HepG2 (cell line): ENCODE results near the gene P4HA1. TPM values are rescaled to one million over a fixed set of nuclear protein-coding genes. Genes with fewer than 3 reads are reported as not detected.

Source experiments
- ATAC-seq: fragments of 200-7000 bp; cut with Tn5 transposase; 3 replicates; pipeline ENCODE4 v1.9.1; 2020; ENCODE audit warnings: mild to moderate bottlenecking, moderate library complexity
- BruUV-seq: library from RNA; stranded (reverse); fragments of 400-500 nt; replicated peaks from 2 replicates; lab custom pipeline; 2021; lab: Mats Ljungman, UMichigan
- CTCF ChIA-PET: fragments of 300-600 bp; formaldehyde crosslinking; extraction: SDS; loops from one replicate; lab custom pipeline; 2021; ENCODE audit warnings: low total read pairs, inconsistent platforms, low intra/inter-chr PET ratio; lab: Yijun Ruan, JAX
- POLR2A ChIA-PET: fragments of 350-600 bp; sonication (Branson Sonifier 250); formaldehyde crosslinking; loops from one replicate; lab custom pipeline; 2020; ENCODE audit warnings: antibody characterized with exemption, inconsistent platforms; lab: Yijun Ruan, JAX
- DNase-seq: peaks from one replicate; pipeline ENCODE4 v3.0.0-alpha.2; 2015; ENCODE audit warnings: low spot score
- FAIRE-seq: peaks from 3 replicates; lab custom pipeline; 2011; peaks lifted over from hg19 to GRCh38; lab: Jason Lieb, UNC
- H2AFZ ChIP-seq: one replicate; pipeline ENCODE4 v1.6.1; 2011; ENCODE audit warnings: low read length, inconsistent platforms
- H3K27ac ChIP-seq: fragments of 300-600 bp; 3 replicates; pipeline ENCODE4 v1.8.0; 2011; ENCODE audit warnings: mixed run types, mild to moderate bottlenecking, mixed read lengths, low read length, inconsistent platforms; ENCODE audit not compliant: insufficient read depth; ENCODE audit errors: extremely low read length
- H3K27me3 ChIP-seq, 2 experiments: fragments of 200-600 bp in 1 of 2; 2 replicates in 1 of 2; 3 replicates in 1 of 2; pipeline versions ENCODE4 v1.6.0 to v1.8.0; 2011; ENCODE audit warnings: low read length in 2 of 2, mild to moderate bottlenecking in 2 of 2, moderate library complexity in 2 of 2, inconsistent platforms in 1 of 2; ENCODE audit not compliant: insufficient read depth in 2 of 2, control insufficient read depth in 1 of 2
- H3K36me3 ChIP-seq, 2 experiments: fragments of 200-600 bp in 1 of 2; replicated peaks in 1 of 2; 2 replicates in 1 of 2; 3 replicates in 1 of 2; pipeline versions ENCODE4 v1.5.1 to v1.8.0; 2011; ENCODE audit warnings: low read length in 2 of 2, inconsistent platforms in 1 of 2; ENCODE audit not compliant: insufficient read depth in 2 of 2, control insufficient read depth in 1 of 2
- H3K4me1 ChIP-seq: 2 replicates; pipeline ENCODE4 v1.5.1; 2012; ENCODE audit warnings: low read length, inconsistent platforms; ENCODE audit not compliant: insufficient read depth
- H3K4me2 ChIP-seq: 2 replicates; pipeline ENCODE4 v1.6.0; 2011; ENCODE audit warnings: low read depth, low read length, inconsistent platforms
- H3K4me3 ChIP-seq, 3 experiments: fragments of 200-600 bp in 1 of 3; sonication (generic), shearing (Covaris generic) in 1 of 3; replicated peaks in 1 of 3; 2 replicates each; pipeline ENCODE4 v1.5.1; 2011 to 2016; ENCODE audit warnings: low read length in 3 of 3, inconsistent platforms in 2 of 3, low read depth in 2 of 3, mild to moderate bottlenecking in 2 of 3, control low read depth in 1 of 3, mixed read lengths in 1 of 3; ENCODE audit not compliant: insufficient read depth in 1 of 3
- H3K79me2 ChIP-seq: one replicate; pipeline ENCODE4 v1.6.1; 2011; ENCODE audit warnings: low read length, inconsistent platforms; ENCODE audit not compliant: insufficient read depth
- H3K9ac ChIP-seq: 2 replicates; pipeline ENCODE4 v1.6.0; 2011; ENCODE audit warnings: mild to moderate bottlenecking, low read depth, low read length, inconsistent platforms; ENCODE audit not compliant: insufficient read depth
- H3K9me3 ChIP-seq: 2 replicates; pipeline ENCODE4 v1.5.1; 2012; ENCODE audit warnings: mild to moderate bottlenecking, low read length
- H4K20me1 ChIP-seq: 2 replicates; pipeline ENCODE4 v1.6.0; 2011; ENCODE audit warnings: inconsistent platforms, mild to moderate bottlenecking, low read length, moderate library complexity; ENCODE audit not compliant: insufficient read depth
- CEBPB ChIP-seq: IDR thresholded peaks from 2 replicates; pipeline ENCODE4 v1.6.1; 2011; ENCODE audit warnings: low read depth, low read length, improper control_type of control experiment, borderline replicate concordance
- FOSL2 ChIP-seq: sonication (generic); formaldehyde crosslinking; IDR thresholded peaks from 2 replicates; pipeline ENCODE4 v1.4.0; 2020; ENCODE audit warnings: missing genetic modification reagents
- FOXA1 ChIP-seq, 2 experiments: fragments of 450-650 bp in 1 of 2; sonication (generic) in 1 of 2; formaldehyde crosslinking in 1 of 2; IDR thresholded peaks; 2 replicates each; pipeline versions ENCODE4 v1.4.0 to v1.6.1; 2016 to 2020; ENCODE audit warnings: missing genetic modification reagents in 1 of 2
- GLI4 ChIP-seq: sonication (generic); formaldehyde crosslinking; IDR thresholded peaks from 2 replicates; pipeline ENCODE4 v1.5.1; 2020; ENCODE audit warnings: missing genetic modification reagents, mild to moderate bottlenecking, moderate library complexity, borderline replicate concordance
- HDAC1 ChIP-seq: sonication (generic); formaldehyde crosslinking; IDR thresholded peaks from 2 replicates; pipeline ENCODE4 v1.5.1; 2020; ENCODE audit warnings: mild to moderate bottlenecking, missing genetic modification reagents
- HMG20A ChIP-seq: IDR thresholded peaks from 2 replicates; pipeline ENCODE4 v1.6.1; 2016; ENCODE audit warnings: borderline replicate concordance
- HMG20B ChIP-seq: conservative IDR thresholded peaks from 2 replicates; pipeline ENCODE4 v1.6.1; 2016; ENCODE audit warnings: missing genetic modification reagents, missing compliant biosample characterization
- HNF4A ChIP-seq: sonication (generic); formaldehyde crosslinking; IDR thresholded peaks from 2 replicates; pipeline ENCODE4 v1.4.0; 2020; ENCODE audit warnings: missing genetic modification reagents
- KAT8 ChIP-seq: IDR thresholded peaks from 2 replicates; pipeline ENCODE4 v1.6.1; 2016; ENCODE audit warnings: missing genetic modification reagents, missing compliant biosample characterization
- KLF6 ChIP-seq: IDR thresholded peaks from 2 replicates; pipeline ENCODE4 v1.8.0; 2016; ENCODE audit warnings: missing biosample characterization, missing genetic modification reagents
- MED1 ChIP-seq: sonication (generic); formaldehyde crosslinking; IDR thresholded peaks from 2 replicates; pipeline ENCODE4 v1.4.0; 2020; ENCODE audit warnings: missing genetic modification reagents
- NCOA2 ChIP-seq: sonication (generic); formaldehyde crosslinking; IDR thresholded peaks from 2 replicates; pipeline ENCODE4 v1.8.0; 2022; ENCODE audit warnings: inconsistent platforms
- NR2F6 ChIP-seq, 2 experiments: IDR thresholded peaks; 2 replicates each; pipeline ENCODE4 v1.6.1; 2016; ENCODE audit warnings: antibody characterized with exemption in 1 of 2, mild to moderate bottlenecking in 1 of 2
- RELA ChIP-seq: sonication (generic); formaldehyde crosslinking; IDR thresholded peaks from 2 replicates; pipeline ENCODE4 v1.4.0; 2020; ENCODE audit warnings: missing genetic modification reagents
- SAP130 ChIP-seq: IDR thresholded peaks from 2 replicates; pipeline ENCODE4 v1.6.1; 2016; ENCODE audit warnings: low read depth
- SOX5 ChIP-seq: IDR thresholded peaks from 2 replicates; pipeline ENCODE4 v1.6.1; 2016; ENCODE audit warnings: borderline replicate concordance
- SP5 ChIP-seq: IDR thresholded peaks from 2 replicates; pipeline ENCODE4 v1.6.1; 2016; ENCODE audit warnings: low read depth, borderline replicate concordance
- TOE1 ChIP-seq: sonication (generic); formaldehyde crosslinking; IDR thresholded peaks from 2 replicates; pipeline ENCODE4 v1.4.0; 2020; ENCODE audit warnings: mild to moderate bottlenecking, missing genetic modification reagents
- ZNF101 ChIP-seq: sonication (generic); formaldehyde crosslinking; IDR thresholded peaks from 2 replicates; pipeline ENCODE4 v1.4.0; 2020; ENCODE audit warnings: mild to moderate bottlenecking, low read depth, missing genetic modification reagents, borderline replicate concordance
- ZNF501 ChIP-seq: sonication (generic); formaldehyde crosslinking; IDR thresholded peaks from 2 replicates; pipeline ENCODE4 v1.5.1; 2020; ENCODE audit warnings: mild to moderate bottlenecking, moderate library complexity, missing genetic modification reagents
- ZNF569 ChIP-seq: sonication (generic); formaldehyde crosslinking; IDR thresholded peaks from 2 replicates; pipeline ENCODE4 v1.5.0; 2020; ENCODE audit warnings: mild to moderate bottlenecking, missing genetic modification reagents, moderate library complexity, borderline replicate concordance
- ZNF670 ChIP-seq: sonication (generic); formaldehyde crosslinking; IDR thresholded peaks from 2 replicates; pipeline ENCODE4 v1.8.0; 2022; ENCODE audit warnings: mild to moderate bottlenecking, missing genetic modification reagents, borderline replicate concordance
- ZNF703 ChIP-seq: sonication (generic); formaldehyde crosslinking; IDR thresholded peaks from 2 replicates; pipeline ENCODE4 v1.5.1; 2020; ENCODE audit warnings: missing genetic modification reagents, mild to moderate bottlenecking, moderate library complexity, borderline replicate concordance
- ZNF891 ChIP-seq: sonication (generic); formaldehyde crosslinking; IDR thresholded peaks from 2 replicates; pipeline ENCODE4 v1.5.0; 2020; ENCODE audit warnings: mild to moderate bottlenecking, missing genetic modification reagents
- in situ Hi-C: cut with HindIII; loops from 2 replicates; pipeline ENCODE4 v1.10.0; 2017; ENCODE audit warnings: low pct_unique_long_range_greater_than_20kb; ENCODE audit not compliant: extremely low pct_ligation_motif_present
- intact Hi-C: fragments of 100-400 bp; cut with micrococcal nuclease; formaldehyde crosslinking; loops from one replicate; pipeline ENCODE4 v1.10.0; 2022; ENCODE audit not compliant: unreplicated experiment
- polyA plus RNA-seq, 8 experiments: library from polyadenylated mRNA; depleted of rRNA in 3 of 8; stranded (reverse) in 7 of 8; unstranded in 1 of 8; fragments of >200 nt; fragmentation: Illumina TruSeq in 4 of 8; extraction: Trizol in 4 of 8; gene quantifications; 2 replicates each; pipeline versions ENCODE4 v1.2.1 to v1.2.3, GENCODE V29; 2011 to 2016; ENCODE audit warnings: low read depth in 4 of 8, missing spikeins in 1 of 8, mixed read lengths in 1 of 8; ENCODE audit not compliant: insufficient read depth in 1 of 8
- total RNA-seq, 5 experiments: library from RNA; depleted of rRNA; stranded (reverse); fragments of >200 nt; fragmentation: Illumina TruSeq; extraction: Trizol; gene quantifications; 2 replicates each; pipeline ENCODE4 v1.2.3, GENCODE V29; 2016; ENCODE audit warnings: low read depth in 1 of 5
- TF ChIP-seq, protein P1 (sequence below): sonication (generic); formaldehyde crosslinking; IDR thresholded peaks from 2 replicates; pipeline ENCODE4 v1.4.0; 2020; ENCODE audit warnings: missing genetic modification reagents
- TF ChIP-seq, protein P2 (sequence below): sonication (generic); formaldehyde crosslinking; IDR thresholded peaks from 2 replicates; pipeline ENCODE4 v1.8.0; 2022; ENCODE audit warnings: mild to moderate bottlenecking, missing genetic modification reagents

P4HA1 gene
- total and polyA plus RNA-seq, 2 of the 13 experiments (the other 11 are each of a cell fraction or from before 2014, with no cell fraction given), result 63.1 to 196 TPM

DNA sequence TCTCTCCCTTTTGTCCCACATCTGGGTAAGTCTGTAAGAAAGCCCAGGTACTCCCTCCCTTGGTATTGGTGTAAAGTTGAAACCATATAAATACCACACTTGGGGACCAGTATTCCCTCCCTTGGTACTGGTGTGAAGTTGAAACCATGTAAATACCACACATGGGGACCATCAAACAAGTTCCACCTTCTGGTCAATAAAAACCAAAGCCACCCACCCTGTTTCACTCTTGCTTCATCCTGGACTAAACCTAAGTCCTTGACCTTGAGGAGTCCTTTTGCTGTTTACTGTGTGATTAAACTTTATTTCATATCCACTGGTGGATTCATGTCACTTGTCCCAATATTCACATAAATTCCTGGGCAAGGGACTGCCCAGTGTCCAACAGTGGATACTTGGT is 8.4 kb downstream of the P4HA1 start:
- peak overlapping the region; percentile 19; the same call in 1 of the 2 replicates for H3K4me2 ChIP-seq
- BruUV-seq, result no TSS peak
- POLR2A ChIA-PET, result no interaction called here
- no peak overlapping the region for H2AFZ ChIP-seq
- H3K27me3 ChIP-seq, result no peaks in the 10 kb centered on the region
- H3K79me2 ChIP-seq, result peaks cover 95% of the 10 kb centered on the region
- H3K4me3 ChIP-seq, result no peak overlapping the region
- H4K20me1 ChIP-seq, result peaks cover 95% of the 10 kb centered on the region
- H3K4me1 ChIP-seq, result peaks cover 83% of the 10 kb centered on the region
- FAIRE-seq (no peak), DNase-seq (peak; percentile 74), ATAC-seq (peak; percentile 67)
- in situ Hi-C loops (no loop called here), intact Hi-C loops (no loop called here)
- H3K9me3 ChIP-seq, result no peaks in the 10 kb centered on the region
- CTCF ChIA-PET, result no interaction called here
- H3K27ac ChIP-seq, result peak overlapping the region; percentile 35
- peaks cover 0 to 12% of the 10 kb centered on the region in 2 experiments; a peak in 2 of 5 replicates for H3K36me3 ChIP-seq
- no peak overlapping the region for H3K9ac ChIP-seq
- TF ChIP-seq SOX5 (CRISPR knock-in tag), result peak; percentile 32; the same call in 1 of the 2 replicates
- TF ChIP-seq HMG20B (CRISPR knock-in tag), result no peak
- no peak for TF ChIP-seq ZNF891 (CRISPR knock-in tag)
- no peak for TF ChIP-seq ZNF670
- peak; percentile 80 for TF ChIP-seq HMG20A (CRISPR knock-in tag)
- TF ChIP-seq SP5 (CRISPR knock-in tag), result 0 out of 2 replicates have a peak, but pooled peaks have one; percentile 34
- TF ChIP-seq ZNF569, result no peak
- TF ChIP-seq KAT8 (CRISPR knock-in tag), result peak; percentile 39; the same call in 1 of the 2 replicates
- TF ChIP-seq, protein P1, sequence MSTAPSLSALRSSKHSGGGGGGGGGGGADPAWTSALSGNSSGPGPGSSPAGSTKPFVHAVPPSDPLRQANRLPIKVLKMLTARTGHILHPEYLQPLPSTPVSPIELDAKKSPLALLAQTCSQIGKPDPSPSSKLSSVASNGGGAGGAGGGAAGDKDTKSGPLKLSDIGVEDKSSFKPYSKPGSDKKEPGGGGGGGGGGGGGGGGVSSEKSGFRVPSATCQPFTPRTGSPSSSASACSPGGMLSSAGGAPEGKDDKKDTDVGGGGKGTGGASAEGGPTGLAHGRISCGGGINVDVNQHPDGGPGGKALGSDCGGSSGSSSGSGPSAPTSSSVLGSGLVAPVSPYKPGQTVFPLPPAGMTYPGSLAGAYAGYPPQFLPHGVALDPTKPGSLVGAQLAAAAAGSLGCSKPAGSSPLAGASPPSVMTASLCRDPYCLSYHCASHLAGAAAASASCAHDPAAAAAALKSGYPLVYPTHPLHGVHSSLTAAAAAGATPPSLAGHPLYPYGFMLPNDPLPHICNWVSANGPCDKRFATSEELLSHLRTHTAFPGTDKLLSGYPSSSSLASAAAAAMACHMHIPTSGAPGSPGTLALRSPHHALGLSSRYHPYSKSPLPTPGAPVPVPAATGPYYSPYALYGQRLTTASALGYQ (CRISPR knock-in tag), result 0 out of 2 replicates have a peak, but pooled peaks have one; percentile 22
- TF ChIP-seq FOSL2 (CRISPR knock-in tag), result 0 out of 2 replicates have a peak, but pooled peaks have one; percentile 13
- peak; percentile 56 for TF ChIP-seq MED1 (CRISPR knock-in tag)
- TF ChIP-seq KLF6 (CRISPR knock-in tag), result no peak
- TF ChIP-seq FOXA1 (IDR thresholded peaks at IDR 0.05), result no peak
- peak; percentile 76 for TF ChIP-seq FOXA1 (CRISPR knock-in tag; IDR thresholded peaks at IDR 0.05)
- no peak for TF ChIP-seq GLI4 (CRISPR knock-in tag)
- peak; percentile 62 for TF ChIP-seq HNF4A
- TF ChIP-seq HDAC1 (CRISPR knock-in tag), result peak; percentile 65
- peak; percentile 67 for TF ChIP-seq NR2F6 (IDR thresholded peaks at IDR 0.05)
- peak; percentile 59 for TF ChIP-seq NR2F6 (CRISPR knock-in tag; IDR thresholded peaks at IDR 0.05)
- TF ChIP-seq ZNF703 (CRISPR knock-in tag), result no peak
- TF ChIP-seq NCOA2, result peak; percentile 79
- TF ChIP-seq CEBPB, result peak; percentile 63
- TF ChIP-seq SAP130, result peak; percentile 44
- TF ChIP-seq, protein P2, sequence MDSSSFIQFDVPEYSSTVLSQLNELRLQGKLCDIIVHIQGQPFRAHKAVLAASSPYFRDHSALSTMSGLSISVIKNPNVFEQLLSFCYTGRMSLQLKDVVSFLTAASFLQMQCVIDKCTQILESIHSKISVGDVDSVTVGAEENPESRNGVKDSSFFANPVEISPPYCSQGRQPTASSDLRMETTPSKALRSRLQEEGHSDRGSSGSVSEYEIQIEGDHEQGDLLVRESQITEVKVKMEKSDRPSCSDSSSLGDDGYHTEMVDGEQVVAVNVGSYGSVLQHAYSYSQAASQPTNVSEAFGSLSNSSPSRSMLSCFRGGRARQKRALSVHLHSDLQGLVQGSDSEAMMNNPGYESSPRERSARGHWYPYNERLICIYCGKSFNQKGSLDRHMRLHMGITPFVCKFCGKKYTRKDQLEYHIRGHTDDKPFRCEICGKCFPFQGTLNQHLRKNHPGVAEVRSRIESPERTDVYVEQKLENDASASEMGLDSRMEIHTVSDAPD (CRISPR knock-in tag), result 0 out of 2 replicates have a peak, but pooled peaks have one; percentile 27
- no peak for TF ChIP-seq ZNF501
- no peak for TF ChIP-seq ZNF101 (CRISPR knock-in tag)
- no peak for TF ChIP-seq TOE1 (CRISPR knock-in tag)
- TF ChIP-seq RELA, result peak; percentile 46; the same call in 1 of the 2 replicates
